ENCODE measurements around the gene CXorf58.
A peak's percentile ranks its signal among the peaks of the same experiment; 100 is the strongest.

Gene CXorf58

DNA sequence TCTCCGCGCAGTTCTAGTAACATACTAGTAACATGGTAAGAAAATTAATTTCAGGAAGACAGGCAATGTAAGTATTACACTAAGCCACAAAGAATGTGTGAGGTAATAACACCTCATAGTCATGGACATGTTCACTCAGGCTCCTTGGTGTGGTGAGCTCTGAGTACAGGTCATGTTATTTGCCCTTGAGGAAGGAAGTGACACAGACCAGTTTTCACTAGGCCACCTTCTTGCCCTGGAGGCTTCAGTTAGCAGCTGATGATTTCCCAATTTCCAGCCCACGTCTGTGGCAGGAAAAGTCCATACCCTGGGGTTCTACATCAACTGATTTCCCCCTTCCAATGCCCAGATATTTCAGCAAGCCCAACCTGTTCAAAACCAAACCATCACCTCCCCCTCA is 6.7 kb upstream of the CXorf58 start:
- DNase-seq: peak; percentile 17

DNA sequence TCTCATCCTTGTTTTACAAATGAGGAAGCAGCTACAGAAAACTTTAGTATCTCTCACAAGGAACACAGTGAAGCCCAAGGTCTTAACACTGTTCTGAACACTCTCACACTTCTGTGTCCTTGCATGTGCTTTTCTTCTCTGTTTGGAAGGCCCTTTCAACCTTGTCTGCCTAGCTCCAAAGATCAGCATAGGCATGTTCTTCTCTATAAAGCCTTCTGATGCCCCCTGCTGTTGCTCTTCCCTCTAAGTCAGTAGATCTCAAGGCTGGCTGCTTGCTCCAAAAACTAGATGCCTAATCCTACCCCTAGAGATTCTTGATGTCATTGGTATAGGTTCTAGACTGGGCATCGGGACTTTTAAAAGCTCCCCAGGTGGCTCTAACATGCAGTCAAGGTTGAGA is 6.0 kb upstream of the CXorf58 start:
- DNase-seq: peak; percentile 78

DNA sequence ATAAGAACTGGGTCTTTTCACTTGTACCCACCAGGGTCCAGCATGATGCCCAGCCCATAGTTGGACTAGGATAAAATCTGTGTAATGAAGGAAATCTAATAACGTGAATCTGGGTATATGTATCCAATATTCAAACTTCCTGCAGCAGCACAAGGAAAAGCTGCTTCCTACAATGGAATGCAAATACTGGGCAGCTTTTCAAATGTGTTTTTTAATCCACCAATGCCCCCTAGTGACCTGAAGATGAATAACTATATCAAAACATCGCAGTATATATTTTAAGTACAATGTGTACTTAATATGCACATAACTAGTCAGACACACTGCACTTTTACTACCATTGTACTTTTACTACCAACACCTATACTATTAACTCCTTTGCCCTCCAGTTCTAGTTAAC is 5.4 kb upstream of the CXorf58 start:
- DNase-seq: peak; percentile 29

DNA sequence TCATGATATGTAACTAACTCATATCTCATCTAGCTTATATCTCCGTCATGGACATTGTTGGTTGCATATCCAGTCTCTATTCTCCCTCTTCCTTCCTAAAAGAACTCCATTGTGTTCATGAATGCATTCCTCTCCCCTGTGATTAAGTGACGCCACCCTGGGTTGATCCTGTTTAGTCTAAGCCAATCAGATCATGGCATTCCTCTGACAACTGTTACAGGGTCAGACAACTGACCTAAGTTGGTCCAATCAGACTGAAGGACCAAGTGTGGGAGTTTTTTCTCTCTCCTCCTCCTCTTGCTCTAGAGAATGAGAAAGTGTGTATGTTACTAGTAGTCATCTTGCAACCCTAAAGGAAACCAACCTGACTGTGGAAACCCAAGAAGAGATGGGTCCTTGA is 3.7 kb upstream of the CXorf58 start:
- DNase-seq: no peak

DNA sequence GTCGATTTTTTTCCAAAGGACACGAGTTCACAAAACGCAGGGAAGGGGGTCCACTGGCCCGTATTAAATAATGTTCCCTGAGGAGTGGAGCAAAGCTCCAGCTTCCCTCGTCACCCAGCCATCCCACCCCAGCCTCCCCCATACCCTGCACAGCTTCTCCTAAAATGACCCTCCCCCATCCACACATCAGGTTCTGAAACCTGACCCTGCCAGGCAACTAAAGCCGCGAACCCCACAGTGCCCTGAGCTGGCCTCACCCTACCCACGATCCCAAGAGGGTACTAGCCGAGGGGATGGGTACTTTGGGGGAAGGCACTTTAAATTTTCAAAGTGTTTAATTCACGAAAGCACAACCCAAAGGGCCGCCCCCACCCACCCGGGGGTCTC is 702 bp upstream of the CXorf58 start:
- DNase-seq: no peak

DNA sequence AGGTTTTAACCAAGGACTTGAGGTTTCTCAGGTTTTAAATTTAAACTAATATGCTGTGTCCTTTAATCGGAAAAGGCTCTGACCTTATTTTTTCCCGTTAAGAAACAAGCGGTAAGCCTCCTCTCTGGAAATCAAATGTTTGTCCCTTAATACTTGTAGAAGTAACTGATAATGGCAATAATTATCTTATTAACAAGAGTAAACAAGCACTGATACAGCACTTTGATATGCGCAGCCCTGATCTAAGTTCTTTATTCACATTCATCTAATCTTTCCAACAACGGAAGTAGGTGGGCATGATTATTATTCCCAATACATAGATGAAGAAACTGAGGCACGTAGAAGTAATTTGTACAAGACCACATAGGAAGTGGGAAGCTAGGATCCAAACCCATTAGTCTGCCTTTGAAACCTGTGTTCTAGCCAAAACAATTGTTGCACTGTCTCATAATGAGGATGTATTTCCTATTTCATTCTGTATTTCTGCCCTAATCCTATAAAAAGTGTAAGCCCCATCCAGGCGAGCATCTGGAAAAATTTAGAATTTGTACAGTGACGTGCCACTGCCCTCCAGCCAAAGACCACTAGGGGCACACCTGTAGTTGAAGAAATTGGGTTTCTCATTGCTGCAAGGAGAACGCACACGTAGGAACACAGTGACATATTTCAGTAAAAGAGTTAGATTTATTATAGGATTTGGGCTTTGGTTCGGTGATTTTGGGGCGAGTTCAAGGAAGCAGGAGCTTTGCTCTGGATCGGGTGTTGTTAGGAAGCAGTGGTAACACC is 606 bp downstream of the CXorf58 start:
- no peak for DNase-seq

DNA sequence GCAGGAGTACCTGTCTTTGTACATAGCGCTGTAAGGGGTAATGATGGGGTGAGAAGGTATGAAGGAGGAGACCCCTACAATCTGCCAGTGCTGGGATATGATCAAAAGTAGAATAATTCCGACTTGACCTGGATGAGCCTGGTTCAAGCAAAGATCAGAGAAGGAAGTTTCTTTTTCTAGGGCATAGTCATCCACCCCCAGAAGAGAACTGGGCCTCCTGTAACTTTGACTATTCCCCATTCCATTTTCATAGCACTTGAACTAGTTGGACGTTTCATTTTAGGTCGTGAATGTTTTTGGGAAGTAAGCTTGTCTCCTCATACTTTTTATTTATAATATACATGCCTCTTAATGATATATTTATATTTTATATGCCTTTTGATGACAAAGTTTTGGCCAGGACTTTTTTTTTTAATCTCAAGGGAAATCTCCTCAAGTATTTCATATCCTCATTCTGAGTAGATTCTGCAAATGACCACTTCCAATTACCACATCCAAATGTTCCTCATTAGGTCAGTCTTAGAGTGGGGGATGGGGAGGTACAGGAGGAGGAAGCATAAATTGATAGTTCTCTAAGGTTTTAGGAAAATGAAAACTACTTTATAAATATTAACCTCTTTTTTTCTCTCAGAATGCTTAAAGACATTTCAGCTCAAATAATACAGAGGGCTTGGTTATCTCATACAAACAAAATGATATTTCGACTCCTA is 3.5 kb downstream of the CXorf58 start:
- peak; percentile 64 for DNase-seq

DNA sequence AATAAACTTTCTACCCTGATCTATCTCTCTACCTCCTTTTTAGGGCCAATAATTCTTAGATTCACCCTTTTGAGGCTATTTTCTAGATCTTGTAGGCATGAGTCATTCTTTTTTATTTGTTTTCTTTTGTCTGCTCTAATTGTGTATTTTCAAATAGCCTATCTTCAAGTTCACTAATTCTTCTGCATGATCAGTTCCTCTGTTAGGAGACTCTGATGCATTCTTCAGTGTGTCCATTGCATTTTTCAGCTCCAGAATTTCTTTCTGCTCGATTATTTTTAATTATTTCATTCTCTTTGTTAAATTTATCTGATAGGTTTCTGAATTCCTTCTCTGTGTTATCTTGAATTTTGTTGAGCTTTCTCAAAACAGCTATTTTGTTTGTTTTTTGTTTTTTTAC is 11.3 kb downstream of the CXorf58 start:
- no peak for DNase-seq

DNA sequence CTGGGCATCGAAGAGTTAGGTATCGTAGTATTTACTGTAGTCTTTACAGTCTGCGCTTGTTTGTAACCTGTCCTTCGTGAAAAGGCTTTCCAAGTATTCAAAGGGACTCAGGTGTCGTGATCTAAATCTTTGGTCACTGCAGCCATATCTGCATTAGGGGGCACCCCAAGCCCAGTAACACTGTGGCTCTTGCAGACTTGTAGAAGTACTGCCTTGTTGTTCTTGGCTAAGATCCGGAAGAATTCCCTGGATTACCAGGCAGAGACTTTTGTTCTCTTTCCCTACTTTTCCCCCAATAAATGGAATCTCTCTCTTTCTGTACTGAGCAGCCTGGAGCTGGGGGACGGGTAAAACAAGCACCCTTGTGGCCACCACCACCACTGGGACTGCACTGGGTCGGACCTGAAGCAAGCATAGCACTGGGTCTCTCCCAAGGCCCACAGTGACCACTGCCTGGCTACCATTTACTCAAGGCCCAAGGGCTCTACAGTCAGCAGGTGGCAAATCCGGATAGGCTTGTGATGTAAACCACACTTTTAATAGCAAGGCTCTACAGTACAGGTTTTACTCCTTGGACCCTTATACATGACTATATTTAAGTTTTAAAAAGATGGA is 12.0 kb downstream of the CXorf58 start:
- no peak for DNase-seq

DNA sequence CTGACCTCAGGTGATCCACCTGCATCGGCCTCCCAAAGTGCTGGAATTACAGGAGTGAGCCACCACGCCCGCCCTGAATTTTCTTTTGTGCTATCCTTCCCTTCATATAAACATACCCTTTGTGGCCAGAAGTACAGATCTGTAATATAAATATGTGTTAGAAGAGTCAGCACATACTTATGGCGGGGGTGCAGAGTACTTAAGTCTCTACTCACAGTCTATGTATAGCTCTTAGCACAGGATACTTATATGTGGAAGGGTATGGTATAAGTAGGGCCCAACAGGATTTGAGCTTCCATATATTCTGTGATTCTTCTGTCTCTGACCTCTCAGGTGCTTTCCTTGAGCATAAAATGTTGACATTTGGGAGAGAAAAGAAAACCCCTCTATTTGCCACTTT is 18.2 kb downstream of the CXorf58 start:
- DNase-seq: no peak

DNA sequence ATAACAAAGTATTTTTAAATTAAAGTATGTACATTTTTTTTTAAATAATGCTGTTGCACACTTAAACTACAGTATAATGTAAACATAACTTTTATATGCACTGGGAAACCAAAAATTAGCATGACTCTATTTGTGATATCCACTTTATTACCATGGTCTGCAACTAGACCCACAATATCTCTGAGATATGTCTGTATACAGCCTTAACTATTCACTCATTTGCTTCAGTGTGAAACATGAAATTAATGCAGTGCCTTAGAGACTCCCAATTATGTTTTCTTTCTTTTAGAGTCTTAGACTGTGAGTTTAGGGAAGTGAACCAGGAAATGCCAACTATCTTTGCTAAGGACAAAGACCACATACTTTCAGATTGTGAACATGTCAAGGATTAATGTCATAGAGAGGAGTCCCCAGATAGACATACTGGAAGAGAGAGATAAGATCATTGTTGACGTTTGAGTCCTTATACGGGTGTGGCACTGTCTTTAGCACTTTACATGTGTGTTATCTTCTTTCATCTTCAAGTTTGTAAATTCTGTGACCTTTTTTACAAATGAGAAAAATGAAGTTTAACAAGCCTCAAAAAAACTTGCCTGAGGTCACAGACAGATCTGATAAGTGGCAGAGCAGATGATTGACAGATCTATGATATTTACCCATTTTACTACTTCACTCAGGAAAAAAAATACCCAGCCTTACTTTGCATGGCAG is 23.2 kb downstream of the CXorf58 start:
- DNase-seq: peak; percentile 74

DNA sequence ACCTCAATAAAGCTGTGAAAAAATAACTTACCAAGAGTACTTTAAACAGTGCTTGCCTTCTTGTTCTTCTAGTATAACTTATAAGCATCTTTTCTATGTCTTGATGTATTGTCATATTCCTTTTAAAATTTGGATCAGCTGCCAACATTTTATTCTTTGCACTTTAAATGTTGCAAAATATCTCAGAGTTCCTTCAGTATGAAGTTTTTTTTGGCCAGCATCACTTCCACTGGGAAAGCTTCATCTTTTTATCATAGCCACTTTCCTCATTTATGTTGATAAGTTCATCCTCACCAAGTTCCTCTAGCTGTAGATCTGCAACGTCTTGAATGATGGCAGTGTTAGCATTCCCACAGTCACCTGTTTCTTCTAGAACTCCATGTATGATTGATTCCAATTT is 24.2 kb downstream of the CXorf58 start:
- DNase-seq: no peak

DNA sequence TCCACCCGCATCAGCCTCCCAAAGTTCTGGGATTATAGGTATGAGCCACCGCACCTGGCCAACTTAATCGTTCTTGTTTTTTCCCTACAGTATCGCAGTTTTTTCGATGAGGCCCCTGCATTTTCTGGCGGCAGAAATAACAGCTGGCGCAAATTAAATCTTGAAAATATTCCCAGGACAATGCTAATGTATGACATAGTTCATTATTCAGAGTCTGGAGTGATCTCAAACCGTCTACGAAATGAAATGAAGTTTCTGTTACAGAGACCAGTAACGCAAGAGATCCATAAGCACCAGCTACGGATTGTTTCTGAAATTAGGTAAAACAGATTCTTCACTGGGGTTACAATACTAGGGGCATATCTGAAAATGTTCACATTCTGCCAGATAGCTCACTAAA is 27.3 kb downstream of the CXorf58 start:
- DNase-seq: no peak

DNA sequence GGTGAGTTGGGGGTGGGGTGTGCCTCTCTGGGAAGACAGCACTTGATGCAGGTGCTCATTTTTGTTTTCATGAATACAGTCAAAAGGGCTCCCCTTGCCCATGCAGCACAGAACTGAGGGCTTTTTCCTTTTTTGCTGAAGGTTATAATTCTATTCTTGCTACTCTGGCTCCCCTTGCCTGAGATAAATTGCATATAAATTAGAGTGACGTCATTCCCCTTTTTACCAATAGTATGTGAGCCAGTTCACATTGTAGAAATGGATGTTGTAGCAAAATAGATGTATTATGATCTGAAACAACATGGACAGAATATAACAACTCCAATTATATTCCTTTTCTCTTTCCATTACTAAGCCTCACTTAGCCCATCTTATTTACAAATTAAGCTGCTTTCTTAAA is 28.4 kb downstream of the CXorf58 start:
- no peak for DNase-seq

DNA sequence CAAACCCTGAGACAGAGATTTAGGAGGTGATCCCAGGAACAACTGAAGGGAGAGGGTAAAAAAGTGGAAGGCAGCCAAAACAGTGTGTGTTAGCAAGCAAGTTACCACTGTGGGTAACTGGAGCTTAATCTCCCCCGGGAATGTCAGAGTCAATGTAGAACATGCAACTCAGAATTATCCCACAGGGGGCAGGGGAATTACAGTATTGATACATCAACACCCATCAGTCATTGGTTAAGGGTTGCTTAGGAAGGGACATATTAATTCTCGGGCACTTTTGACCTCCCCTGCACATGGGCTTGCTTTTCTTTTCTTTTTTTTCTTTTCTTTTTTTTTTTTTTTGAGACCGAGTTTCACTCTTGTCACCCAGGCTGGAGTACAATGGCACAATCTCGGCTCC is 29.3 kb downstream of the CXorf58 start:
- DNase-seq: no peak

DNA sequence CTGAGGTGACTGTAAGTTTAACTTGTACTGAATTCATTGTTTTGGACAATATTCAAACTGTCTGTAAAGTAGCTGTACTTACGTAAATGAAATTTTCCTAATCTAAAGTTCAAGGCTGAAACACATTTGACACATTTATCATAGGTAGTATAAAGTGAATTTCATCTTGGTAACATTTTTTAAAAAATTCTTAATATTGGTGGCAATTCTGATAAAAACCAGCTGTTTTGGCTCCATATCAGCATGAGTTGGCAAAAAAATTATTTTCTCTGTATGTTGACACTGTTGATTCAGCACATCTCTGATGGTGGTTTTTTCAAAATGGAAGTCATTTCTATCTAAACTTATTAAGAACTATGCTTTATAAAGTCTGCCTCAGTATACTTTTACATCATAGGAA is 30.9 kb downstream of the CXorf58 start:
- DNase-seq: no peak

DNA sequence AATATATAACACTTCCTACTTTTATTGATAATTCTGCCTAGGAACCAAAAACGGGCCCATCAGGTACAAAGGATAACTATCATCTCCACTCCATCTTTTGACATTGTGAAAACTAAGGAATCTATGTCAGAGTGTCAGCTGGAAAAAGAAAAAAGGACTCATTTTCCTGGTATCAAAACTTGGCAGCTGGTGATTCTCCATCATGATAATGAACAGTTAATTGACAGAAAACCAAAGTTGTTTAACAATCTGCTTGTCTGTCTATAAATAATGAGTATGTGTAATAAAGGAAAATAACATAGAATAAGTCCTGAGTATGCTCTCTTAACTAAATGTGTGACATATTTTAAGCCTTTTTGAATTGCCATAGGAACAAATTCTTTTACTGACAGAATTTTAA is 31.4 kb downstream of the CXorf58 start:
- DNase-seq: no peak

DNA sequence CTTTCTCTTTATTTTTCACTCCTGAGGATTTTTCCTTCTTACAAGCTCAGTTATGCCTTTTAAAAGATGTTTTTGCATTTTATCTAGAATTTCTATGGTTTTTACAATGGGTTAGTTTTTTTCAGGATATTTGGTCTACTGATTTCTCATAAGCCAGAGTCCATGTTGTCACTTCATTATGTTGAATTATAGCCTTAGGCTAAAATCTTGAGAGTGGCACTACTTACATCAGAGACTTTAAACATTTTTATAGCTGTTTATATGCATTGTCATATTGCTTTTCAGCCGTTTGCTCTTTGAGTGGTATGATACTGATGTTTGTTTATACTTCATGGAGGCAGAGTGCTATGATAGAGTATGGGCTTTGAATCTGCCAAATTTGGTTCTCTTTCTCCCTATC is 36.4 kb downstream of the CXorf58 start:
- no peak for DNase-seq

DNA sequence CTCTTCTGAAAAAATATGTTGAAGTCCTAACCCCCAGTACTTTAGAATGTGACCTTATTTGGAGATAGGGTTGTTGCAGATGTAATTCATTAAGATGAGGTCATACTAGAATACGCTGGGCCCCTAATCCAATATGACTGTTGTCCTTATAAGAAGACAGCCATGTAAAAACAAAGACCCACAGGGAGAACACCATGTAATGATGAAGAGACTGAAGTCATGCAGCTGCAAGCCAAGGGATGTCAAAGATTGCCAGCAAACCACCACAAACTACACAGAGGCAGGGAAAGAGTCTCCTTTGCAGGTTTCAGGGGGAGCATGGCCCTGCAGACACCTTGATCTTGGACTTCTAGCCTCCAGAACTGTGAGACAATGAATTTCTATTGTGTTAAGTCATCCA is 37.4 kb downstream of the CXorf58 start:
- no peak for DNase-seq

DNA sequence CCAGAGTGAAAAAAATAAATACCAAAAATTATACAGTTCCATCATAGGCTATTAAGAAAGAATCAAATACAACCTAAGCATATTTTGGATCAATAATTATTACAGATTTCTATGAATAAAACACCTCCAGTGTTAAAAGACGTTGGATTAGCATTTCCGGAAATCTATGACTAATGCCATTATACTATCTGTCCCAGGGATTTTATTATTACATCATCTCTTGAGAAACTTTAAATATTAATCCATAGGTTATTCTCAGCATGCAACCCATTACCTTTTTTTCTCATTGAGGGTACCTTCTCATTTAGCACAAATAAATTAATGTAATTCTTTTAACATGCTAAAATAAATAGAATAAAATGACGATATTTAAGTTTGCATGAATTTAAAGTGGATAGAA is 44.6 kb downstream of the CXorf58 start:
- peak; percentile 0 for DNase-seq

DNA sequence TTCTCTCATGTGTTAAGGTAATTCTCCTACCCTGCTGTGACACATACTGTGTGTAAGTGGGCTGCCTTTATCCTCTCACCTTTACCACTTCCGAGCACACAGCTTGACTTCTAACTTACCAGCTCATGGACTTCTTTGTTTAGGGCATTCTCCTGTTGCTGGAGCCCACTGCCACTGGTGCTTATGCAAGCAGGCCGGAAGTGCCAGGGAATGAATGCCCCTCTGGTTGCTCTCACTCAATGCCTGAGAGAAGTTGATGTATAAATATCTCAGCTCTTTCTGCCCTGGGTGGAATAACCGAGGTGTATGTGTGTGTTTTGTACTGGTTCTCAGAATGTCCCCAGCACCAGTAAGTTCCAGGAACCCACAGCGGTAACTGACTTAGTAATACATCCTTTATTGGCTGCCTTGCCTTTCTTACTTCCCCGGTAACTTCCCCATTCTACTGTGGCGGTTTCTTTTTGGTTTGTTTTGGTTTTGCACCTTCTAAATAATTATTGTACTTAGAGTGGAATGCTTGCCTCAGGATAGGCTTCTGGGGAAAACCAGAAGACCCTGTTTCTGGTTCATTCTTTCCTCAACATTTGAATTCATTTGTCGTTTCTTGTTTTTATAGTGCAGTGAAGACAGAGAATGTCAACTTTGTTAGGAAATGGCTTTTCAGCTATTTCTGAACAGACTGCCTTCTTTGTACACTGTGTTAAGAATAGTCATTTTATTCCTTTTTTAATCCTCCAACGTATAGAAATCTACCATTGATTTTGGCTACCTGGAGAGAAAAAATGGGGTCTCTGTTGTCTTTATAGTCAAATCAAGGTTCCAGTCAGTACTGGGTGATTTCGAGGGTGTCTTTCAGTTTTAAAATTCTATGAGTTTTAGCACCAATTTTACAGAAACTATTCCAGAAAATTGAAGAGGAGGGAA is 45.4 kb downstream of the CXorf58 start:
- peak; percentile 76 for DNase-seq

DNA sequence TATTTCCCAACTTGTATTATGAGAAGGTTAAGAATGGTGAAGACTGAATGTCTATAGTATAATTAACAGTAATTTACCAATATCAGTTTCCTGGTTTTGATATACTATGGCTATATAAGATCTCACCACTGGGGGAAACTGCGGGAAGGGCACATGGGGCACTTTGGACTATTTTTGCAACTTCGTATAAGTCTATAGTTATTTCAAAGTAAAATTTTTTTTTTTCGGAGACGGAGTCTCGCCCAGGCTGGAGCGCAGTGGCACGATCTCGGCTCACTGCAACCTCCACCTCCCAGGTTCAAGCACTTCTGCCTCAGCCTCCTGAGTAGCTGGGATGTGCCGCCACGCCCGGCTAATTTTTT is 46.1 kb downstream of the CXorf58 start:
- DNase-seq: no peak

DNA sequence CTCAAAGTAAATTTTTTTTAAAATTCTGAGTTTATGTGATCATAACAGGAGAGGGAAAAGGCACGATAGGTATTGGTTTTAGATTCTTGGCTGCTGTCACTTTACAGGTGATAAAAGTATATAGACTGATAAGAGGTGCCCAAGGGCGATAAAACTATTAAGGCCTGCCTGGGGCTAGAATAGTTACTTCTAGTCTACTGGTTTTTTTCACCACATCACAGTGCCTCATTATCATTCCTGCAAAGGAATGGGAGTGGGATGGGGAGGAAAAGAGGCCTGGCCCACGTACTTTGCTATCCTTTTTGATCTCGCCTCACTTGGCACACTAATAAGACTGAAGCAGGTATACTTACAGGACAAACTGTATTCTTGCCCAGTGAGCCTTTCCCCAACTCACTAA is 46.6 kb downstream of the CXorf58 start:
- no peak for DNase-seq
